EH (cell line): ENCODE results near the gene KRTCAP2.
"Not testable (repeated sequence)": the region's sequence is repeated elsewhere in the genome, so short reads cannot be mapped to it uniquely, and the experiment has no call there.

Experiments used
- DNase-seq: peaks from one replicate; pipeline ENCODE4 v3.0.0-alpha.2; 2015; ENCODE audit warnings: low read depth

KRTCAP2 gene

GRCh38 chr1:155199792-155200191, 26.7 kb upstream of the KRTCAP2 start:
- no peak for DNase-seq

GRCh38 chr1:155198547-155198906, 25.4 kb upstream of the KRTCAP2 start:
- no peak for DNase-seq

GRCh38 chr1:155197901-155198546, 24.9 kb upstream of the KRTCAP2 start:
- DNase-seq = no peak

- DNase-seq = no peak
Observed at GRCh38 chr1:155196893-155197638, 24.0 kb upstream of the KRTCAP2 start.

- DNase-seq = peak; percentile 15
Observed at GRCh38 chr1:155196103-155196892, 23.2 kb upstream of the KRTCAP2 start.

GRCh38 chr1:155195201-155196102, 22.3 kb upstream of the KRTCAP2 start:
- peak; percentile 26 for DNase-seq

- not testable (repeated sequence) for DNase-seq
Observed at GRCh38 chr1:155193991-155194240, 20.8 kb upstream of the KRTCAP2 start.

GRCh38 chr1:155193275-155193990, 20.3 kb upstream of the KRTCAP2 start:
- DNase-seq = peak; percentile 94

- DNase-seq = no peak
Observed at GRCh38 chr1:155192346-155193274, 19.5 kb upstream of the KRTCAP2 start.

- DNase-seq = no peak
Observed at GRCh38 chr1:155191904-155192303, 18.8 kb upstream of the KRTCAP2 start.

GRCh38 chr1:155189926-155190325, 16.8 kb upstream of the KRTCAP2 start:
- DNase-seq = not testable (repeated sequence)

- no peak for DNase-seq
Observed at GRCh38 chr1:155188268-155188667, 15.2 kb upstream of the KRTCAP2 start.

- no peak for DNase-seq
Observed at GRCh38 chr1:155187456-155187891, 14.4 kb upstream of the KRTCAP2 start.

- no peak for DNase-seq
Observed at GRCh38 chr1:155186794-155187455, 13.8 kb upstream of the KRTCAP2 start.

GRCh38 chr1:155186067-155186793, 13.1 kb upstream of the KRTCAP2 start:
- DNase-seq = no peak

GRCh38 chr1:155185783-155186066, 12.6 kb upstream of the KRTCAP2 start:
- no peak for DNase-seq

GRCh38 chr1:155184835-155185782, 12.0 kb upstream of the KRTCAP2 start:
- no peak for DNase-seq

GRCh38 chr1:155184351-155184811, 11.3 kb upstream of the KRTCAP2 start:
- DNase-seq = no peak
